Keratinocyte (primary cell): ENCODE data around the gene TEAD2. TPM values are rescaled to one million over a fixed set of nuclear protein-coding genes. Genes with fewer than 3 reads are reported as not detected.

Experiments used
- DNase-seq: peaks from one replicate; pipeline ENCODE4 v3.0.0-alpha.2; 2011; ENCODE audit warnings: low read depth, missing footprints, low spot score
- FAIRE-seq: peaks from 2 replicates; lab custom pipeline; 2011; peaks lifted over from hg19 to GRCh38; lab: Jason Lieb, UNC
- H2AFZ ChIP-seq: 2 replicates; pipeline ENCODE4 v1.6.0; 2012; ENCODE audit warnings: low read length, control low read depth, inconsistent platforms; ENCODE audit not compliant: control insufficient read depth
- H3K27ac ChIP-seq: 2 replicates; pipeline ENCODE4 v1.5.1; 2011; ENCODE audit warnings: low read length; ENCODE audit not compliant: control insufficient read depth, insufficient read depth
- H3K27me3 ChIP-seq: 3 replicates; pipeline ENCODE4 v1.6.0; 2011; ENCODE audit warnings: low read length; ENCODE audit not compliant: control insufficient read depth, insufficient read depth; ENCODE audit errors: extremely low read depth
- H3K36me3 ChIP-seq, 2 experiments: 2 replicates in 1 of 2; 3 replicates in 1 of 2; pipeline ENCODE4 v1.5.1; 2011; ENCODE audit warnings: low read length in 2 of 2, mild to moderate bottlenecking in 1 of 2; ENCODE audit not compliant: control insufficient read depth in 2 of 2, insufficient read depth in 2 of 2; ENCODE audit errors: extremely low read depth in 1 of 2
- H3K4me1 ChIP-seq: 3 replicates; pipeline ENCODE4 v1.5.1; 2011; ENCODE audit warnings: low read length; ENCODE audit not compliant: control insufficient read depth, insufficient read depth; ENCODE audit errors: extremely low read depth
- H3K4me2 ChIP-seq: 3 replicates; pipeline ENCODE4 v1.6.0; 2011; ENCODE audit warnings: low read depth, low read length; ENCODE audit not compliant: control insufficient read depth, insufficient read depth; ENCODE audit errors: extremely low read depth
- H3K4me3 ChIP-seq, 3 experiments: fragments of 200-600 bp in 1 of 3; sonication (generic) in 1 of 3; 2 replicates in 2 of 3; 3 replicates in 1 of 3; pipeline ENCODE4 v1.5.1; 2011 to 2016; ENCODE audit warnings: low read length in 3 of 3, mild to moderate bottlenecking in 3 of 3, control low read depth in 2 of 3, inconsistent platforms in 1 of 3, low read depth in 1 of 3, mixed read lengths in 1 of 3, mixed run types in 1 of 3, moderate library complexity in 1 of 3; ENCODE audit not compliant: control insufficient read depth in 2 of 3, insufficient read depth in 2 of 3; ENCODE audit errors: extremely low read depth in 1 of 3
- H3K79me2 ChIP-seq: 2 replicates; pipeline ENCODE4 v1.6.0; 2012; ENCODE audit warnings: low read length; ENCODE audit not compliant: control insufficient read depth, insufficient read depth
- H3K9ac ChIP-seq: 3 replicates; pipeline ENCODE4 v1.6.0; 2011; ENCODE audit warnings: low read length; ENCODE audit not compliant: control insufficient read depth, insufficient read depth; ENCODE audit errors: extremely low read depth
- H3K9me1 ChIP-seq: 3 replicates; pipeline ENCODE4 v1.6.0; 2011; ENCODE audit warnings: low read length; ENCODE audit not compliant: control insufficient read depth, insufficient read depth; ENCODE audit errors: extremely low read depth
- H3K9me3 ChIP-seq: 2 replicates; pipeline ENCODE4 v1.5.1; 2012; ENCODE audit warnings: low read depth, low read length; ENCODE audit not compliant: control insufficient read depth
- H4K20me1 ChIP-seq: 3 replicates; pipeline ENCODE4 v1.6.0; 2011; ENCODE audit warnings: low read length; ENCODE audit not compliant: control insufficient read depth, insufficient read depth; ENCODE audit errors: extremely low read depth
- EZH2 ChIP-seq: IDR thresholded peaks from one replicate; pipeline ENCODE4 v1.6.1; 2012; ENCODE audit warnings: inconsistent platforms, mild to moderate bottlenecking, low read length, moderate library complexity
- dilution Hi-C: fragments of 300-500 bp; cut with MboI; formaldehyde crosslinking; loops from one replicate; pipeline ENCODE4 v1.7.0; 2020; ENCODE audit warnings: low sequenced_read_pairs; ENCODE audit not compliant: extremely low pct_ligation_motif_present
- polyA minus RNA-seq, 3 experiments: library from RNA; depleted of rRNA, polyadenylated mRNA; stranded (reverse); fragments of >200 nt; gene quantifications; 1 replicate in 1 of 3; 2 replicates in 1 of 3; 3 replicates in 1 of 3; pipeline ENCODE4 v1.2.3, GENCODE V29; 2011
- polyA plus RNA-seq, 5 experiments: library from polyadenylated mRNA; depleted of rRNA in 3 of 5; stranded (reverse) in 3 of 5; stranded (forward) in 1 of 5; unstranded in 1 of 5; fragments of >200 nt; gene quantifications; 1 replicate in 1 of 5; 2 replicates in 3 of 5; 3 replicates in 1 of 5; pipeline versions ENCODE4 v1.2.1 to v1.2.3, GENCODE V29; 2011 to 2012; ENCODE audit warnings: missing spikeins in 2 of 5, low read depth in 1 of 5, low replicate concordance in 1 of 5
- TF ChIP-seq, protein P1 (sequence below), 3 experiments: IDR thresholded peaks in 1 of 3; conservative IDR thresholded peaks in 1 of 3; optimal IDR thresholded peaks in 1 of 3; 2 replicates in 2 of 3; 3 replicates in 1 of 3; pipeline versions ENCODE3 to v1.5.1; 2011; ENCODE audit warnings: low read length in 3 of 3, mild to moderate bottlenecking in 3 of 3, moderate library complexity in 2 of 3, control low read depth in 1 of 3, inconsistent platforms in 1 of 3; ENCODE audit not compliant: insufficient read depth in 2 of 3; ENCODE audit errors: extremely low read depth in 1 of 3

TEAD2 gene
- 6.4 to 13.6 TPM (median 8.9 TPM) in 3 replicates for polyA plus RNA-seq
- polyA plus RNA-seq (2011; ENCODE audit: low read depth), result 1.1 TPM
- 6.9 and 8.6 TPM in 2 replicates for polyA plus RNA-seq (2011; cell fraction: cytosol; rRNA removed)
- polyA plus RNA-seq (2011; cell fraction: nucleus; rRNA removed), result 4.9 and 6.4 TPM in 2 replicates
- 1.8 and 12.9 TPM in 2 replicates for polyA plus RNA-seq (2012; ENCODE audit: low replicate concordance)
- 9.1 to 28.8 TPM (median 15.8 TPM) in 3 replicates for polyA minus RNA-seq
- polyA minus RNA-seq (2011; cell fraction: cytosol; rRNA and poly(A)+ RNA removed), result 13.6 TPM
- 5.4 and 5.6 TPM in 2 replicates for polyA minus RNA-seq (2011; cell fraction: nucleus; rRNA and poly(A)+ RNA removed)

DNA sequence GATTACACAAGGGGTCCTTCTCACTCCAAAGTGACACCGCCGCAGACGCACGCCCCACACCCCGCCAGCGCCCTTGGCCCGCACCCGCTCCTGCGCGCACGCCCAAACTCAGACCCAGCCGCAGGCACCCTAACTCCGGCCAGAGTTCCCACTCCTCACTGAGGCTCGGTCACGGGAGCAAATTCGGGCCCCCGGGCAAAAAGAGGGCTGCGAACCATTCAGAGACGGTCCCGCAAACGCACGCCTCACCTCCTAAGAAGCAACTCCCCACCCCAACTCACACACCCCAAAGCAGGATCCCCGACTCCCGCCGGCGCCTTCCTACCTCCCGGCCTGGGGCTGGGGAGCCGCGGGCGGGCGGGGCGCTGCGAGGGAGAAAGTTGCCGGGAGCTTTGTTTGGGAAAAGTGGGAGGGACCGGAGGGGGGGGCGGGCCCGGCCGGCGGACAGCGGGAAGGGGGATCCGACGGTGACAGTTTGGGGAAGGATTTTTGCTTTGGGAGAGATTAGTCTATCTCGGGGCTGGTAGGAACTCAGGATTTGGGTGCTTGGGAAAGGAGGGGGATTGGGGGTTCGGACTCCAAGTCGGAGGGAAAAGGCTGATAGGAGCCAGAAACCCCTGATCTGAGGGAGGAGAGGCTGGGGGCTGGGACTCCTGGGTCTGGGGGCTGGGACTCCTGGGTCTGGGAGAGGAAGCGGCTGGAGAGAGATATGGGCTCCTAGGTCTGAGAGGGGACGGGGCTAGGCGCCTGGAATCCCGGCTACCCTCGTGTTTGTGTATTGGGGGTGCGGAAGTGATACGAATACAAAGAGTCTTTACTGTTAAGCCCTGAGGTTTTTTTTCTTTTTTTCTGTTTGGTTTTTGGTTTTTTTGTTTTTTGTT, at the start of gene TEAD2:
Gene TEAD2, minus strand, starts transcription at position 369 of the 881 bp plus-strand sequence. CDS start 2,341 bp downstream, outside the sequence.
- peak within 1 kb of the TSS; percentile 18 for H3K27ac ChIP-seq

GRCh38 chr19:49411681-49412326, 49.6 kb upstream of the TEAD2 start:
- no peak overlapping the region for H3K4me3 ChIP-seq
- H3K4me1 ChIP-seq, result peaks cover 6% of the 10 kb centered on the region
- no peaks in the 10 kb centered on the region for H3K36me3 ChIP-seq
- H3K79me2 ChIP-seq, result no peaks in the 10 kb centered on the region
- no peak overlapping the region for H3K27ac ChIP-seq
- dilution Hi-C loops, result no loop called here
- no peak for DNase-seq
- H2AFZ ChIP-seq, result no peak overlapping the region
- peaks cover under 1% of the 10 kb centered on the region for H3K27me3 ChIP-seq
- no peak for FAIRE-seq
- H3K9me3 ChIP-seq, result no peaks in the 10 kb centered on the region
- TF ChIP-seq, protein P1, sequence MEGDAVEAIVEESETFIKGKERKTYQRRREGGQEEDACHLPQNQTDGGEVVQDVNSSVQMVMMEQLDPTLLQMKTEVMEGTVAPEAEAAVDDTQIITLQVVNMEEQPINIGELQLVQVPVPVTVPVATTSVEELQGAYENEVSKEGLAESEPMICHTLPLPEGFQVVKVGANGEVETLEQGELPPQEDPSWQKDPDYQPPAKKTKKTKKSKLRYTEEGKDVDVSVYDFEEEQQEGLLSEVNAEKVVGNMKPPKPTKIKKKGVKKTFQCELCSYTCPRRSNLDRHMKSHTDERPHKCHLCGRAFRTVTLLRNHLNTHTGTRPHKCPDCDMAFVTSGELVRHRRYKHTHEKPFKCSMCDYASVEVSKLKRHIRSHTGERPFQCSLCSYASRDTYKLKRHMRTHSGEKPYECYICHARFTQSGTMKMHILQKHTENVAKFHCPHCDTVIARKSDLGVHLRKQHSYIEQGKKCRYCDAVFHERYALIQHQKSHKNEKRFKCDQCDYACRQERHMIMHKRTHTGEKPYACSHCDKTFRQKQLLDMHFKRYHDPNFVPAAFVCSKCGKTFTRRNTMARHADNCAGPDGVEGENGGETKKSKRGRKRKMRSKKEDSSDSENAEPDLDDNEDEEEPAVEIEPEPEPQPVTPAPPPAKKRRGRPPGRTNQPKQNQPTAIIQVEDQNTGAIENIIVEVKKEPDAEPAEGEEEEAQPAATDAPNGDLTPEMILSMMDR (optimal IDR thresholded peaks at IDR 0.05 in 1 of 3, IDR thresholded peaks at IDR 0.05 in 1 of 3, conservative IDR thresholded peaks at IDR 0.05 in 1 of 3; ENCODE audit: extremely low read depth in 1 of 3, insufficient read depth in 2 of 3, low read length in 3 of 3), result no peak
- TF ChIP-seq EZH2, result no peak
- no peak overlapping the region for H3K4me2 ChIP-seq
- H4K20me1 ChIP-seq, result no peaks in the 10 kb centered on the region
- no peak overlapping the region for H3K9ac ChIP-seq
- no peaks in the 10 kb centered on the region for H3K9me1 ChIP-seq

More for the DNA sequence above, at the start of gene TEAD2:
- dilution Hi-C loops, result no loop called here
- no peaks in the 10 kb centered on the region for H3K27me3 ChIP-seq
- no peak for FAIRE-seq
- TF ChIP-seq EZH2, result no peak
- TF ChIP-seq, protein P1 (optimal IDR thresholded peaks at IDR 0.05 in 1 of 3, IDR thresholded peaks at IDR 0.05 in 1 of 3, conservative IDR thresholded peaks at IDR 0.05 in 1 of 3; ENCODE audit: extremely low read depth in 1 of 3, insufficient read depth in 2 of 3, low read length in 3 of 3), result no peak
- DNase-seq, result no peak
- peaks cover 0 to 3% of the 10 kb centered on the region in 2 experiments for H3K36me3 ChIP-seq
- H2AFZ ChIP-seq, result peak within 1 kb of the TSS; percentile 86
- H3K9ac ChIP-seq, result peak within 1 kb of the TSS; percentile 76
- no peaks in the 10 kb centered on the region for H3K9me1 ChIP-seq
- H3K79me2 ChIP-seq, result no peaks in the 10 kb centered on the region
- H3K4me3 ChIP-seq, result peak within 1 kb of the TSS; percentile 68 to 82 (median 70)
- no peaks in the 10 kb centered on the region for H4K20me1 ChIP-seq
- no peaks in the 10 kb centered on the region for H3K9me3 ChIP-seq
- peak within 1 kb of the TSS; percentile 95 for H3K4me2 ChIP-seq
- peaks cover 12% of the 10 kb centered on the region for H3K4me1 ChIP-seq
